GM12878 (cell line): ENCODE measurements around the gene NUMBL. TPM values are rescaled to one million over a fixed set of nuclear protein-coding genes. Genes with fewer than 3 reads are reported as not detected.

Source experiments
- ATAC-seq: fragments of 200-7000 bp; cut with Tn5 transposase; 3 replicates; pipeline ENCODE4 v1.9.1; 2020; ENCODE audit warnings: mild to moderate bottlenecking, moderate library complexity
- BruUV-seq: library from RNA; stranded (reverse); fragments of 400-500 nt; replicated peaks from 2 replicates; lab custom pipeline; 2021; lab: Mats Ljungman, UMichigan
- CTCF ChIA-PET: fragments of 300-600 bp; sonication (Branson Sonifier 250); formaldehyde crosslinking; extraction: SDS; loops from one replicate; lab custom pipeline; 2021; ENCODE audit warnings: inconsistent platforms; lab: Yijun Ruan, JAX
- POLR2A ChIA-PET: fragments of 350-600 bp; formaldehyde crosslinking; extraction: SDS; loops from one replicate; lab custom pipeline; 2021; ENCODE audit warnings: inconsistent platforms; lab: Charles Lee
- RAD21 ChIA-PET: fragments of 300-600 bp; sonication (Branson Sonifier 250); formaldehyde crosslinking; loops from one replicate; lab custom pipeline; 2023; ENCODE audit warnings: antibody characterized with exemption; ENCODE audit not compliant: unreplicated experiment; lab: Charles Lee
- SMC1A ChIA-PET: fragments of 300-600 bp; sonication (Branson Sonifier 250); formaldehyde crosslinking; loops from one replicate; lab custom pipeline; 2023; ENCODE audit not compliant: unreplicated experiment, uncharacterized antibody; lab: Charles Lee
- DNase-seq: peaks from one replicate; pipeline ENCODE4 v3.0.0-alpha.2; 2011; ENCODE audit warnings: low read depth, low spot score
- FAIRE-seq: peaks from 3 replicates; lab custom pipeline; 2011; peaks lifted over from hg19 to GRCh38; lab: Jason Lieb, UNC
- H2AFZ ChIP-seq: 2 replicates; pipeline ENCODE4 v1.6.0; 2011; ENCODE audit warnings: low read depth, low read length, control low read depth; ENCODE audit not compliant: control insufficient read depth
- H3K27ac ChIP-seq: 2 replicates; pipeline ENCODE4 v1.5.1; 2011; ENCODE audit warnings: control low read depth; ENCODE audit not compliant: control insufficient read depth, insufficient read depth
- H3K27me3 ChIP-seq, 2 experiments: replicated peaks in 1 of 2; 2 replicates each; pipeline versions ENCODE4 v1.6.0 to v1.6.1; 2011; ENCODE audit warnings: low read length in 1 of 2; ENCODE audit not compliant: control insufficient read depth in 2 of 2, insufficient read depth in 2 of 2
- H3K36me3 ChIP-seq, 2 experiments: 2 replicates each; pipeline ENCODE4 v1.5.1; 2011; ENCODE audit warnings: low read length in 1 of 2; ENCODE audit not compliant: control insufficient read depth in 2 of 2, insufficient read depth in 2 of 2
- H3K4me1 ChIP-seq: 2 replicates; pipeline ENCODE4 v1.6.1; 2011; ENCODE audit warnings: mild to moderate bottlenecking, low read length, moderate library complexity, mixed read lengths; ENCODE audit not compliant: control insufficient read depth, insufficient read depth
- H3K4me2 ChIP-seq: 2 replicates; pipeline ENCODE4 v1.6.0; 2011; ENCODE audit warnings: control low read depth; ENCODE audit not compliant: control insufficient read depth, insufficient read depth
- H3K4me3 ChIP-seq: fragments of 200-600 bp; sonication (generic); 2 replicates; pipeline ENCODE4 v1.5.1; 2016
- H3K79me2 ChIP-seq: 2 replicates; pipeline ENCODE4 v1.6.0; 2011; ENCODE audit warnings: low read length; ENCODE audit not compliant: control insufficient read depth, insufficient read depth
- H3K9ac ChIP-seq: 2 replicates; pipeline ENCODE4 v1.8.0; 2011; ENCODE audit warnings: low read length, control low read depth, mixed read lengths; ENCODE audit not compliant: control insufficient read depth, insufficient read depth
- H3K9me3 ChIP-seq: replicated peaks from 3 replicates; pipeline ENCODE4 v1.5.1; 2011; ENCODE audit warnings: mild to moderate bottlenecking, low read length; ENCODE audit not compliant: control insufficient read depth, insufficient read depth
- H4K20me1 ChIP-seq: 2 replicates; pipeline ENCODE4 v1.6.0; 2011; ENCODE audit not compliant: control insufficient read depth, insufficient read depth
- E2F8 ChIP-seq: fragments of 450-650 bp; IDR thresholded peaks from 2 replicates; pipeline ENCODE4 v1.6.1; 2018; ENCODE audit warnings: mild to moderate bottlenecking, low read depth, moderate library complexity; ENCODE audit not compliant: partially characterized antibody
- EGR1 ChIP-seq, 2 experiments: IDR thresholded peaks; 1 replicate in 1 of 2; 2 replicates in 1 of 2; pipeline ENCODE4 v1.6.1; 2011 to 2012; ENCODE audit warnings: low read depth in 2 of 2, low read length in 2 of 2, borderline replicate concordance in 1 of 2, mild to moderate bottlenecking in 1 of 2, moderate library complexity in 1 of 2
- EZH2 ChIP-seq: IDR thresholded peaks from 2 replicates; pipeline ENCODE4 v1.6.1; 2012; ENCODE audit warnings: low read depth, mild to moderate bottlenecking, control low read depth, inconsistent platforms, low read length, borderline replicate concordance; ENCODE audit not compliant: control insufficient read depth
- FOXM1 ChIP-seq: IDR thresholded peaks from 2 replicates; pipeline ENCODE4 v1.6.1; 2012; ENCODE audit warnings: low read depth, mild to moderate bottlenecking, inconsistent platforms, low read length, moderate library complexity
- HDAC2 ChIP-seq: fragments of 200-600 bp; sonication (generic); IDR thresholded peaks from 2 replicates; pipeline ENCODE4 v1.6.1; 2017
- JUND ChIP-seq: IDR thresholded peaks from 2 replicates; pipeline ENCODE4 v1.6.1; 2012; ENCODE audit warnings: low read depth, mild to moderate bottlenecking, low read length, improper control_type of control experiment, moderate library complexity
- KLF5 ChIP-seq: fragments of 450-650 bp; IDR thresholded peaks from 2 replicates; pipeline ENCODE4 v1.6.1; 2014; ENCODE audit warnings: mild to moderate bottlenecking; ENCODE audit not compliant: partially characterized antibody
- MXI1 ChIP-seq: fragments of 150-350 bp; IDR thresholded peaks from 2 replicates; pipeline ENCODE4 v1.6.1; 2011; ENCODE audit warnings: low read depth, mild to moderate bottlenecking, inconsistent platforms, low read length, improper control_type of control experiment
- MYB ChIP-seq: fragments of 150-350 bp; IDR thresholded peaks from 2 replicates; pipeline ENCODE4 v1.6.1; 2014; ENCODE audit warnings: mild to moderate bottlenecking, low read depth, low read length, borderline replicate concordance
- TCF7 ChIP-seq: IDR thresholded peaks from 2 replicates; pipeline ENCODE4 v1.6.1; 2014; ENCODE audit warnings: antibody characterized with exemption, borderline replicate concordance
- ZNF384 ChIP-seq: IDR thresholded peaks from 2 replicates; pipeline ENCODE4 v1.6.1; 2012; ENCODE audit warnings: low read depth, mild to moderate bottlenecking, low read length, improper control_type of control experiment, borderline replicate concordance
- WGBS: methylation state at CpG from one replicate; pipeline ENCODE4 v1.1.6; 2016; ENCODE audit warnings: low lambda C conversion rate; ENCODE audit not compliant: insufficient replicate concordance, insufficient coverage; ENCODE audit errors: missing lambda C conversion rate; 5-methylcytosine and 5-hydroxymethylcytosine counted together
- in situ Hi-C: fragments of 300-500 bp; cut with MboI; formaldehyde crosslinking; loops from 9 replicates; pipeline ENCODE4 v1.14.3; 2018; ENCODE audit warnings: mixed read lengths
- intact Hi-C: fragments of 100-400 bp; cut with micrococcal nuclease; formaldehyde crosslinking; loops from one replicate; pipeline ENCODE4 v1.14.2; 2022; ENCODE audit not compliant: unreplicated experiment
- polyA plus RNA-seq, 11 experiments: library from polyadenylated mRNA; depleted of rRNA in 4 of 11; unstranded in 6 of 11; stranded (reverse) in 5 of 11; fragments of >200 nt; fragmentation: Nextera tagmentation in 4 of 11; fragmentation: Illumina TruSeq in 1 of 11; extraction: Ambion mirVana in 4 of 11; extraction: Trizol in 1 of 11; gene quantifications; 1 replicate in 1 of 11; 2 replicates in 10 of 11; pipeline versions ENCODE4 v1.2.1 to v1.2.3, GENCODE V29; 2011 to 2016; ENCODE audit warnings: inconsistent platforms in 2 of 11, missing spikeins in 2 of 11, low read depth in 1 of 11
- total RNA-seq, 4 experiments: library from RNA; depleted of rRNA in 3 of 4; stranded (reverse); fragments of >200 nt in 3 of 4; fragmentation: Illumina TruSeq in 1 of 4; extraction: Trizol in 1 of 4; gene quantifications; 2 replicates each; pipeline versions ENCODE4 v1.2.1 to v1.2.3, GENCODE V29; 2013 to 2021

NUMBL gene
- total and polyA plus RNA-seq, 10 of the 15 experiments (the other 5 are each of a cell fraction or from before 2014, with no cell fraction given) = 0.16 to 9.4 (median 1.9) TPM

GRCh38 chr19:40626918-40627317 lies 63.5 kb downstream of the NUMBL start:
- 92% methylated on average over 21 of the region's 24 CpGs for WGBS
- Histone ChIP-seq H3K79me2 (no peaks in the 10 kb centered on the region), H3K27me3 (no peaks in the 10 kb centered on the region), H3K27ac (no peak overlapping the region), H3K36me3 (no peaks in the 10 kb centered on the region; a peak in 1 of 4 replicates), H3K9ac (no peak overlapping the region), H3K4me1 (0 out of 2 replicates have a peak, but pooled peaks cover 3% of the 10 kb centered on the region), H4K20me1 (no peaks in the 10 kb centered on the region), H3K4me2 (no peak overlapping the region), H2AFZ (no peak overlapping the region), H3K9me3 (no peaks in the 10 kb centered on the region), H3K4me3 (no peak overlapping the region)
- RAD21 ChIA-PET = no interaction called here
- FAIRE-seq = no peak
- no peak for TF ChIP-seq EZH2
- TF ChIP-seq JUND = no peak
- TF ChIP-seq MXI1 = no peak
- no peak for TF ChIP-seq ZNF384
- TF ChIP-seq MYB = no peak
- TF ChIP-seq FOXM1 = no peak
- no peak for TF ChIP-seq HDAC2
- TF ChIP-seq E2F8 = no peak
- TF ChIP-seq TCF7 = no peak
- TF ChIP-seq KLF5 = no peak
- TF ChIP-seq EGR1 (IDR thresholded peaks at IDR 0.05; ENCODE audit: borderline replicate concordance in 1 of 2, low read depth in 2 of 2, low read length in 2 of 2) = no peak
- SMC1A ChIA-PET = no interaction called here
- CTCF ChIA-PET = no interaction called here
- no peak for ATAC-seq
- POLR2A ChIA-PET = no interaction called here
- in situ Hi-C loops = no loop called here
- intact Hi-C loops = no loop called here
- no TSS peak for BruUV-seq
- DNase-seq = no peak
